Endothelial cell of umbilical vein (primary cell): ENCODE measurements around the gene NAGPA. TPM values are rescaled to one million over a fixed set of nuclear protein-coding genes. Genes with fewer than 3 reads are reported as not detected.

Source experiments
- BruUV-seq: library from RNA; stranded (reverse); fragments of 400-500 nt; replicated peaks from 2 replicates; lab custom pipeline; 2021; lab: Mats Ljungman, UMichigan
- CTCF ChIA-PET: fragments of 300-600, 350-600 bp; sonication (Branson Sonifier 250); formaldehyde crosslinking; loops from one replicate; lab custom pipeline; 2021; ENCODE audit warnings: antibody characterized with exemption, inconsistent platforms; lab: Charles Lee
- POLR2A ChIA-PET: fragments of 300-600, 350-600 bp; sonication (Branson Sonifier 250); formaldehyde crosslinking; loops from one replicate; lab custom pipeline; 2021; ENCODE audit warnings: antibody characterized with exemption, inconsistent platforms; lab: Charles Lee
- DNase-seq: peaks from one replicate; pipeline ENCODE4 v3.0.0-alpha.2; 2011; ENCODE audit warnings: low read depth, low spot score
- FAIRE-seq: peaks from 2 replicates; lab custom pipeline; 2011; peaks lifted over from hg19 to GRCh38; lab: Jason Lieb, UNC
- H2AFZ ChIP-seq: 2 replicates; pipeline ENCODE4 v1.6.0; 2012; ENCODE audit warnings: low read depth, low read length, control low read depth, inconsistent platforms
- H3K27ac ChIP-seq: 2 replicates; pipeline ENCODE4 v1.5.1; 2011; ENCODE audit warnings: low read depth, mild to moderate bottlenecking, control low read depth, low read length, moderate library complexity; ENCODE audit not compliant: insufficient read depth
- H3K27me3 ChIP-seq, 2 experiments: 2 replicates each; pipeline versions ENCODE4 v1.6.0 to v1.6.1; 2011; ENCODE audit warnings: low read length in 2 of 2, mixed read lengths in 1 of 2; ENCODE audit not compliant: control insufficient read depth in 2 of 2, insufficient read depth in 2 of 2
- H3K36me3 ChIP-seq, 2 experiments: 2 replicates in 1 of 2; 3 replicates in 1 of 2; pipeline ENCODE4 v1.5.1; 2011; ENCODE audit warnings: low read length in 2 of 2, mild to moderate bottlenecking in 1 of 2, moderate library complexity in 1 of 2; ENCODE audit not compliant: control insufficient read depth in 2 of 2, insufficient read depth in 2 of 2; ENCODE audit errors: extremely low read depth in 1 of 2
- H3K4me1 ChIP-seq: 3 replicates; pipeline ENCODE4 v1.5.1; 2011; ENCODE audit warnings: mild to moderate bottlenecking, low read length; ENCODE audit not compliant: control insufficient read depth, insufficient read depth; ENCODE audit errors: extremely low read depth
- H3K4me2 ChIP-seq: 2 replicates; pipeline ENCODE4 v1.6.1; 2011; ENCODE audit warnings: low read length, control low read depth, mixed read lengths; ENCODE audit not compliant: insufficient read depth
- H3K4me3 ChIP-seq, 3 experiments: fragments of 200-600 bp in 1 of 3; sonication (generic), shearing (Covaris generic) in 1 of 3; replicated peaks in 1 of 3; 2 replicates each; pipeline ENCODE4 v1.5.1; 2011 to 2016; ENCODE audit warnings: control low read depth in 3 of 3, low read length in 3 of 3, mild to moderate bottlenecking in 2 of 3, inconsistent platforms in 1 of 3, low read depth in 1 of 3, moderate library complexity in 1 of 3; ENCODE audit not compliant: insufficient read depth in 1 of 3
- H3K79me2 ChIP-seq: 2 replicates; pipeline ENCODE4 v1.6.0; 2012; ENCODE audit warnings: low read length, inconsistent platforms; ENCODE audit not compliant: control insufficient read depth, insufficient read depth
- H3K9ac ChIP-seq: replicated peaks from 2 replicates; pipeline ENCODE3; 2011; ENCODE audit warnings: low read length, control low read depth; ENCODE audit not compliant: insufficient read depth; ENCODE audit errors: extremely low read depth
- H3K9me1 ChIP-seq: replicated peaks from 3 replicates; pipeline ENCODE4 v1.6.0; 2011; ENCODE audit warnings: mild to moderate bottlenecking, low read length; ENCODE audit not compliant: control insufficient read depth, insufficient read depth; ENCODE audit errors: extremely low read depth
- H3K9me3 ChIP-seq: replicated peaks from 2 replicates; pipeline ENCODE4 v1.5.1; 2012; ENCODE audit warnings: low read length, inconsistent platforms; ENCODE audit not compliant: control insufficient read depth, insufficient read depth
- H4K20me1 ChIP-seq: replicated peaks from 2 replicates; pipeline ENCODE3; 2011; ENCODE audit warnings: mild to moderate bottlenecking, low read length; ENCODE audit not compliant: control insufficient read depth, insufficient read depth; ENCODE audit errors: extremely low read depth
- EZH2 ChIP-seq: IDR thresholded peaks from 2 replicates; pipeline ENCODE4 v1.6.1; 2012; ENCODE audit warnings: borderline replicate concordance, low read depth, mild to moderate bottlenecking, moderate library complexity, low read length, inconsistent platforms; ENCODE audit not compliant: severe bottlenecking
- FOS ChIP-seq: IDR thresholded peaks from 2 replicates; pipeline ENCODE4 v1.6.1; 2011; ENCODE audit warnings: mild to moderate bottlenecking, low read length, moderate library complexity, borderline replicate concordance; ENCODE audit not compliant: insufficient read depth
- GATA2 ChIP-seq: IDR thresholded peaks from 2 replicates; pipeline ENCODE4 v1.7.0; 2011; ENCODE audit warnings: low read depth, mild to moderate bottlenecking, moderate library complexity, mixed read lengths, low read length; ENCODE audit not compliant: insufficient read length, insufficient read depth
- JUN ChIP-seq: IDR thresholded peaks from 2 replicates; pipeline ENCODE4 v1.6.1; 2011; ENCODE audit warnings: borderline replicate concordance, low read depth; ENCODE audit not compliant: insufficient read length, insufficient read depth
- MYC ChIP-seq: IDR thresholded peaks from one replicate; pipeline ENCODE4 v1.6.1; 2011; ENCODE audit warnings: mild to moderate bottlenecking, low read depth, low read length
- POLR2A ChIP-seq: IDR thresholded peaks from 2 replicates; pipeline ENCODE4 v1.6.1; 2012; ENCODE audit warnings: low read depth, mild to moderate bottlenecking, control low read depth, low read length
- POLR2AphosphoS5 ChIP-seq: IDR thresholded peaks from 2 replicates; pipeline ENCODE4 v1.6.1; 2012; ENCODE audit warnings: low read depth, mild to moderate bottlenecking, control low read depth, low read length, moderate library complexity; ENCODE audit not compliant: insufficient read depth
- dilution Hi-C: fragments of 300-500 bp; cut with MboI; formaldehyde crosslinking; loops from one replicate; pipeline ENCODE4 v1.15.0; 2019; ENCODE audit warnings: low sequenced_read_pairs; ENCODE audit not compliant: extremely low pct_ligation_motif_present
- intact Hi-C: fragments of 100-400 bp; cut with micrococcal nuclease; formaldehyde crosslinking; loops from one replicate; pipeline ENCODE4 v1.10.0; 2022
- polyA plus RNA-seq, 4 experiments: library from polyadenylated mRNA; depleted of rRNA in 3 of 4; stranded (reverse) in 3 of 4; unstranded in 1 of 4; fragments of >200 nt; gene quantifications; 2 replicates each; pipeline versions ENCODE4 v1.2.1 to v1.2.3, GENCODE V29; 2011 to 2012; ENCODE audit warnings: missing spikeins in 1 of 4
- total RNA-seq: library from RNA; stranded (reverse); gene quantifications from 2 replicates; pipeline ENCODE4 v1.2.3, GENCODE V29; 2021
- TF ChIP-seq, protein P1 (sequence below): IDR thresholded peaks from 2 replicates; pipeline ENCODE4 v1.6.1; 2011; ENCODE audit not compliant: insufficient read depth, insufficient read length
- TF ChIP-seq, protein P2 (sequence below), 2 donors: IDR thresholded peaks; 1 replicate in 1 of 2; 2 replicates in 1 of 2; pipeline ENCODE4 v1.5.1; 2011; ENCODE audit warnings: low read length in 2 of 2, mild to moderate bottlenecking in 2 of 2, moderate library complexity in 2 of 2, control low read depth in 1 of 2, inconsistent platforms in 1 of 2, low read depth in 1 of 2; ENCODE audit not compliant: insufficient read depth in 1 of 2; ENCODE audit errors: extremely low read depth in 1 of 2

The NAGPA gene
- total and polyA plus RNA-seq, 2 donors (not counting 3 experiments of a cell fraction or from before 2014, with no cell fraction given), result 29.6 to 29.9 TPM

DNA sequence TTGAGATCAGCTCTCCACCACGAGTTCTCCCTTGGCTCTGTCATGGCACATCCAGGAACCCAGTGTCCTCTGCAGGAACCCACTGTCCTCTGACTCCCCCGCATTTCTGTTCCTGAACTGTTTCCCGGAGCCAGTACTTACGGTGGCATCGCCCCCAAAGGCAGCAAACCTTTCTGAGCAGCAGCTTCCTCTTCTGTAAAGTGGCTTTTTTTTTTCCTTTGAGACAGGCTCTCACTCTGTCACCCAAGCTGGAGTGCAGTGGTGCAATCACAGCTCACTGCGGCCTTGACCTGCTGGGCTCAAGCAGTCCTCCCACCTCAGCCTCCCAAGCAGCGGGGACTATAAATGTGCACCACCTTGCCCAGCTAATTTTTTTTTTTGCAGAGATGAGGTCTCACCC is 32.2 kb downstream of the NAGPA start:
- Histone ChIP-seq H3K9me3 (no peaks in the 10 kb centered on the region), H3K4me1 (no peaks in the 10 kb centered on the region), H3K36me3 (no peaks in the 10 kb centered on the region), H2AFZ (no peak overlapping the region), H3K9me1 (no peaks in the 10 kb centered on the region), H4K20me1 (no peaks in the 10 kb centered on the region), H3K4me3 (no peak overlapping the region), H3K27me3 (no peaks in the 10 kb centered on the region), H3K4me2 (no peak overlapping the region), H3K79me2 (no peaks in the 10 kb centered on the region), H3K27ac (no peak overlapping the region), H3K9ac (no peak overlapping the region)
- TF ChIP-seq POLR2AphosphoS5 (no peak), FOS (no peak), EZH2 (no peak), JUN (no peak), GATA2 (no peak), MYC (no peak), POLR2A (no peak)
- TF ChIP-seq, protein P1, sequence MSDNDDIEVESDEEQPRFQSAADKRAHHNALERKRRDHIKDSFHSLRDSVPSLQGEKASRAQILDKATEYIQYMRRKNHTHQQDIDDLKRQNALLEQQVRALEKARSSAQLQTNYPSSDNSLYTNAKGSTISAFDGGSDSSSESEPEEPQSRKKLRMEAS, result no peak
- TF ChIP-seq, protein P2, sequence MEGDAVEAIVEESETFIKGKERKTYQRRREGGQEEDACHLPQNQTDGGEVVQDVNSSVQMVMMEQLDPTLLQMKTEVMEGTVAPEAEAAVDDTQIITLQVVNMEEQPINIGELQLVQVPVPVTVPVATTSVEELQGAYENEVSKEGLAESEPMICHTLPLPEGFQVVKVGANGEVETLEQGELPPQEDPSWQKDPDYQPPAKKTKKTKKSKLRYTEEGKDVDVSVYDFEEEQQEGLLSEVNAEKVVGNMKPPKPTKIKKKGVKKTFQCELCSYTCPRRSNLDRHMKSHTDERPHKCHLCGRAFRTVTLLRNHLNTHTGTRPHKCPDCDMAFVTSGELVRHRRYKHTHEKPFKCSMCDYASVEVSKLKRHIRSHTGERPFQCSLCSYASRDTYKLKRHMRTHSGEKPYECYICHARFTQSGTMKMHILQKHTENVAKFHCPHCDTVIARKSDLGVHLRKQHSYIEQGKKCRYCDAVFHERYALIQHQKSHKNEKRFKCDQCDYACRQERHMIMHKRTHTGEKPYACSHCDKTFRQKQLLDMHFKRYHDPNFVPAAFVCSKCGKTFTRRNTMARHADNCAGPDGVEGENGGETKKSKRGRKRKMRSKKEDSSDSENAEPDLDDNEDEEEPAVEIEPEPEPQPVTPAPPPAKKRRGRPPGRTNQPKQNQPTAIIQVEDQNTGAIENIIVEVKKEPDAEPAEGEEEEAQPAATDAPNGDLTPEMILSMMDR (IDR thresholded peaks at IDR 0.05; ENCODE audit: extremely low read depth in 1 of 2, insufficient read depth in 1 of 2, low read depth in 1 of 2, low read length in 2 of 2), result no peak
- DNase-seq, result no peak
- dilution Hi-C loops (no loop called here), intact Hi-C loops (no loop called here)
- CTCF ChIA-PET, result no interaction called here
- no TSS peak for BruUV-seq
- POLR2A ChIA-PET, result no interaction called here
- no peak for FAIRE-seq
